GM19468 (cell line): ENCODE data around the gene LRBA.
A peak's percentile ranks its signal among the peaks of the same experiment; 100 is the strongest.
"Not testable (repeated sequence)": the region's sequence is repeated elsewhere in the genome, so short reads cannot be mapped to it uniquely, and the experiment has no call there.

Experiments used
- ATAC-seq: cut with Tn5 transposase; IDR thresholded peaks from one replicate; pipeline ENCODE4 v1.9.1; 2021; ENCODE audit warnings: mild to moderate bottlenecking, moderate library complexity, moderate number of reproducible peaks; ENCODE audit not compliant: unreplicated experiment; ENCODE audit errors: extremely low read depth

Gene LRBA

DNA sequence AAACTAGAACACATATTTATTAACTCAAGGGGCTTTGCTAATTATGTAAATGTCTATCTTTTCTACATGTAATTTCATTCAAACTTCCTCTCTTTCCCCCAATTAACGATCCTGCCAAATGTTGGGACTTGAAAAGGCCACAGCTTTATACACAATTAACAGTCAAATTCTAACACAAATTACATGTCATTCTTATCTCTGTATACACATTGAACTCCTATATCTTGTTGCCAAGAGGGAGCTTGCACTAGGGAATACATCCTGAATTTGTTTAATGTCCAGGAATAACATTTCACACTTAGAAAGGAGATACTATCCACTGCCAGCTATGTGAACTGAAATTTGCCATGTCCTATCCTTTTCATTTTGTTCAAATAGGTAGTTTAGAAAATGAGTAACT, 472.0 kb downstream of the LRBA start:
- no peak for ATAC-seq

DNA sequence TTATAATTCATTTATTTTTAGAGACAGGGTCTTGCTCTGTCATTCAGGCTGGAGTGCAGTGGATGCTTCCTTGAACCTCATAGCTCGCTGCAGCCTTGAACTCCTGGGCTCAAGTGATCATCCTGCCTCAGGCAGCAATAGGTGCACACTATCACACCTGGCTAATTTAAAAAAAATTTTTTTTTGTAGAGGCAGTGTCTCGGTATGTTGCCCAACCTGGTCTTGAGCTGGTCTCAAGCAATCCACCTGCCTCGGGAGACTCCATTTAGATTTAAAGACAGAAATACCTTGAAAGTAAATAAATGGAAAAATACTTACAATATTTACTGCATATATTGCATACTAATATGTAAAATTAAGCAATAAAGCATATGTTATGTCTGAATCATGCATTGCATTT, 473.4 kb downstream of the LRBA start:
- no peak for ATAC-seq

DNA sequence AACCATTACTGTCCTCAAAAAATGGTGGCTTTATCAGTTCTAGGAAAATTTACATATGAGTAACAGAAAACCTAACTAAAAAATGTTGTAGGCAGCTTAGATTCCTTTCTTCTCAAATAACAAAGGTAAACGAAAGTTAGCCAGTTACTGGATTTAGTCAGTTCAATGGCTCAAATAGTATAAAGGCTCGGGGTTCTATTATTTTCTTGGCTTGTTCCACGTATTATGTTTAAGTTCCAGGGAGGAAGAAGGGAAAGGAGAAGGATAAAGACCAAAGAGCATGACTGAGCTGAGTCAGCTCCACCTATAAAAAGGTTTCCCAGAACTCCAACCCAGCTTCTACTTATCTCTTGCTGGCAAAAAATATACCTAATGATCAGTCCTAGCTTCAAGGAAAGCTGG, 474.1 kb downstream of the LRBA start:
- no peak for ATAC-seq

DNA sequence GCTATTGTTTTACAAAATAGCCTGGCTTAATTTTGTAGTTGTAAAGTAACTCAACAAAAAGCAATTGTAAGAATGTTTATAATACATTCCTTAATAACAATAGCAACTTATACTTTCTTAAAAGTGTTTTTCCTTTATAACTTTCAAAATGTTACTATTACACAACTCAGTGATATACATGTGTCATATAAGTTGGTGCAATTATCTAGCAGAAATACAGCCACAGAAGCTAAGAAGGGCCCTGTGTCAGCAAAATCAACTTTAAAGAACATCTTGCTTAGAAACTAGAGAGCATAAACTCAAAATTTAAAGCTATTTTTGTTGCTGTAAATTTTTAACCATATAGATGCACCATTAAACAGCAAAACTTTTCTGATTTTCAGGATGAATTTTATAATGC, 474.5 kb downstream of the LRBA start:
- ATAC-seq = no peak

DNA sequence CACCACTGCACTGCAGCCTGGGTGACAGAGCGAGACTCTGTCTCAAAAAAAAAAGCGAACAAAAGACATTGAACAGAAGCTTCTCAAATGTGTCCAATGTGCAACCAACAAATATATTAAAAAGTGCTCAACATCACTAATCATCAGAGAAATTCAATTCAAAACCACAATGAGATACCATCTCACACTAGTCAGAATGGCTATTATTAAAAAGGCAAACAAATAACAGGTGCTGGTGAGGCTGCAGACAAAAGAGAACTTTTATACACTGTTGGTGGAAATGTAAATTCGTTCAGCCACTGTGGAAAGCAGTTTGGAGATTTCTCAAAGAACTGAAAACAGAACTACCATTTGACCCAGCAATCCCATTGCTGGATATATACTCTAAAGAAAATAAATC, 477.2 kb downstream of the LRBA start:
- ATAC-seq = not testable (repeated sequence)

DNA sequence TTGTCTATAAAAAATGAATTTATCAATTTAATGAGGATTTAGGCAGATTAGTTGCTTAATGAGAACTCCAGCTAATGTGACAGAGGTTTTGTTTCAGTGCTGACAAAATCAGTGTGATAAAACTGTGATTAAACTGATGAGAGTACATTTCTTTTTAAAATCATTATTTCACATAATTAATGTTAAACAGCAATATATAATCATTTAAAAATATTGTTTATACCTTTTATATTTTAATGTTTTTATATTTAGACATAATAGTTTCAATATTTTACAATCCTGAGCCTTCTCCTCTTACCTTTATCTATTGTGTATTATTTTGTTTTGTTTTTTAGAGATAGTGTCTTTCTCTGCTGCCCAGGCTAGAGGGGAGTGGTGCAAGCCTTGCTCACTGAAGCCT, 480.3 kb downstream of the LRBA start:
- no peak for ATAC-seq

DNA sequence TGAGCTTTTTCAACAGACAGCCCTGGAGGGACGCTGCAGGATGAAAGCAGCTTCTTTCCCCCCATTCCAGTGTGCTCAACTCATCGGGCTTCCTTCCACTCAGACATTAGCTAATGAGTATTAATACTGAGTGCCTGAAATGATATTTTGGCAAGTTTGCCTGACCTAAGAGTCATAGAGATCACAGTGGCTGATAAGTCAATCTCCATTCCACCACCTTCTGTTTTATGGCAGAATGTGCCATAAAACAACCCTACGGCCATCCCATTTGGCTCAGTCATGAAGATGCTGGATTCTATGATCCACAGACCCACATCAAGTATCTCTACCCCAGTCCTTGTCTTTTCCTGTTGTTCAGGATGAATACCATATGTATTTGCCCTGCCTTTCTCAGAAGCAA, 481.4 kb downstream of the LRBA start:
- no peak for ATAC-seq

DNA sequence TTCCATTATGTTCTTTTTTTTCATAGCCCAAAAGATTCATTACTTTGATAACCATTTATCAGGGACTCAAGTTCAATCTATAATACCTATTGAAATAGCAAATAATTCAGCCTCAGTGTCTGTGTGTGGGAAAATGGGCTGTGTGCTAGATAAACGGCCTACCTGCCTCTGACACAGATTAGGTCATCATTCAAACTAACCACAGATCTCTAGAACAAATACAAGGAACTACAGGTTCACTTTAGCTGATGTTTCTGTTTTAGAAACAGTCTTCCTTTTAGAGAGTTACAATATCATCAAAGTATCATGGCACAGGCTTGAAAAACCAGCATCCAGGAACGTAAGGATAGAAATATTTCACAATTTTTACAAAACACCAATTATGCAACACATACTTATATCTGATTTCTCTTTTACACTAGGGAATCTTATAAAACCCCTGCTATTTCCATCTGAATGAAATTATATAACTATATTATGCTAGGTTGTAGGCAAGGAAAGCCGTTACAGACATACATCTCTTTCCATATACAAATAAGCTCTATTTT, 489.7 kb downstream of the LRBA start:
- no peak for ATAC-seq

DNA sequence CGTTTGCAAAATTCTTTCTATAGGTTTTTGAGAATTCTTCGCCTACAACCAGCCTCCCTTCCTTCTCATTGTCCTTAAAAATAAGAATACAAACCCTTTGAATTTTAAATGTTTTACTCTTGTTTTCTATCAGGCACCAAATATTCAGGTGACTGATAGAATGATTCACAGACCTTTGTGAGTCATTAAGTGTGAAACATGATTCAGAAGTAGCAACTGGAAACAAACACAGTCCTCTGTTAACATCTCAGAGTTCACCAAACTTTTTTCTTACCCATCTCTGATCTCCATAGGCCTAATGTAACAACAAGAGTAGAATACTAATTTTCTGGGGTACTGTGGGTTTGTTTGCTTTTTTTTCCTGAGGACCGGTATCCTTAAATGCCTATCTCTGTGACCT, 496.5 kb downstream of the LRBA start:
- ATAC-seq = no peak

DNA sequence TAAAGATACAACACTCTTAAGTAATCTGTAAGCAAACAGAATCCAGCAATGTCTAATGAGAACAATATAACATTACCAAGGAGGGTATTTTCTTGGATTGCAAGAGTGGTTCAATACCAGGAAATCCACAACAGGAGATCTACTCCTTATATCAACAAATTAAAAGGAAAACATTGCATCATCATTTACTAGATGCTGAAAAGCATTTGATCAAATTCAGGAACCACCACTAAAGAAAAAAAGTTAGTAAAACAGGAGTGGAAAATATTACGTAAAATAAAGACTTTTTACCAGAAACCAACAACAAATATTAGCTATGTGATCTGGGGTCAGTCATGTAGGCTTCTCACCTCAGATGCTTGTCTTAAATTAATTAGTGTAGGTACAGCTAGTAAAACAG, 499.9 kb downstream of the LRBA start:
- ATAC-seq = no peak

DNA sequence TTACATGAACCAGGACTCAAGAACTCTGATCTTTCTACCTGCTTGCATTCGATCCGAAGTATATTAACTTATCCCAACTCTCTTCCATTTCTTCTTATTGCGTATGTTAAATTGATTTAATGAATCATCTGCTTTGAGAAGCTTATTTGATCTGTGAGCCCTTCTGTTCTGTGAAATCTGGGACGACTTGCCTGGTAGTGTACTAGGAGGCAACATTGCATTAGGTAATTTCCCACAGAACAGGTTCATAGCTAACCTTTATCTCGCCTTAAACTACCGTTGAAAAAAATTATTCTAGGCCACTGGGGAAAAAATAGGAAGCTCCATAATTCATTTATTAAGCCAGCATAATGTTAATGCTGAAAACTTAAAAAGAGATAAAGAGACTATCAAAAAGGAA, 500.4 kb downstream of the LRBA start:
- ATAC-seq = no peak

DNA sequence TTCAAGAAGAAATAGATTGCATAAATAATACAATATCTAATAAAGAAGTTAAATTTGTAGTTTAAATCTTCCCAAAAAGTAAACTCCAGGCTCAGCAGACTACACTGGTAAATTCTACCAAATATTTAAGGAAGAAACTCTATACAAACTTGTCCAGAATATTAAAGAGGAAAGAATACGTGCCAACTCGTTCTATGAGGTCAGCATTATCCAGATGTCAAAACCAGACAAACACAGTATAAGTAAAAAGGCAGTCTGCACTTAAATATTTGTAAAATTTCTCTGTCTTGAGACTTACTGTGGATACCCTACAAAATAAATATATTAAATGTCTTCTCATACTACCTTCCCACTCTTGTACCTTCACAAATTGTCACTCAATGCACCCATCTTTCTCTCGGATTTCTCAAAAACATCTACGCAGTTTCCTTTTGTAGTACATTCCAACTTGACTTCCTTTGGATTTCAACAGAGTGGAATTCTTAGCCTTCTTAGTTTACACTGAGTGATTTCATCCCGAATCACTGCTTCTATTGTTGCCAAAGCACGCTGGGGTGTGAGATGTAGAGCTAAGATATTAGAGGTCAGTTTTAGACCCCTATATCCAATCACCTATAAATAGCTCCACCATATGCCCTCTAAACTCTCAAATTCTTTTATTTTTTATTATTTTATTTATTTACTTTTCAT, 504.8 kb downstream of the LRBA start:
- no peak for ATAC-seq

DNA sequence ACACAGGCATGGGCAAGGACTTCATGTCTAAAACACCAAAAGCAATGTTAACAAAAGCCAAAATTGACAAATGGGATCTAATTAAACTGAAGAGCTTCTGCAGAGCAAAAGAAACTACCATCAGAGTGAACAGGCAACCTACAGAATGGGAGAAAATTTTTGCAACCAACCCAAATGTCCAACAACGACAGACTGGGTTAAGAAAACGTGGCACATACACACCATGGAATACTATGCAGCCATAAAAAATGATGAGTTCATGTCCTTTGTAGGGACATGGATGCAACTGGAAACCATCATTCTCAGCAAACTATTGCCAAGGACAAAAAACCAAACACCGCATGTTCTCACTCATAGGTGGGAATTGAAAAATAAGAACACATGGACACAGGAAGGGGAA, 507.4 kb downstream of the LRBA start:
- not testable (repeated sequence) for ATAC-seq

DNA sequence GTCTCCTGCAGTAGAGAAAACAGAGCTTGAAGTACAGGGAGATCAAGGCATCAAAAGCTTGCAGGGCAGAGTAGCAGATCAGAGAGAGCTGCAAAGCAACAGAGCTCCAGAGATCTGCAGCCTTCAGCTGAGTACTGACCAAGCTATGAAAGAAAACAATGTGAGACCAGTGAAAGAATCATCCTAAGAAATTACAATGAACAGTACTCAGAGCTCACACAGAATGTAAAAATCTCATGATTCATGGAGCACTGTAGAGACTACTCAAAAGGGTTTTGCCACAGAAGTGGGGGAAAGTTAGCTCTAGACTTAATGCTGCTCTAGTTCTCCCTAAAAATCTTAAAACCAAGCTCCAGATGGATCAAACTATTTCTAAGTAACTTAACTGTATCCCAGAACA, 513.1 kb downstream of the LRBA start:
- ATAC-seq = no peak

DNA sequence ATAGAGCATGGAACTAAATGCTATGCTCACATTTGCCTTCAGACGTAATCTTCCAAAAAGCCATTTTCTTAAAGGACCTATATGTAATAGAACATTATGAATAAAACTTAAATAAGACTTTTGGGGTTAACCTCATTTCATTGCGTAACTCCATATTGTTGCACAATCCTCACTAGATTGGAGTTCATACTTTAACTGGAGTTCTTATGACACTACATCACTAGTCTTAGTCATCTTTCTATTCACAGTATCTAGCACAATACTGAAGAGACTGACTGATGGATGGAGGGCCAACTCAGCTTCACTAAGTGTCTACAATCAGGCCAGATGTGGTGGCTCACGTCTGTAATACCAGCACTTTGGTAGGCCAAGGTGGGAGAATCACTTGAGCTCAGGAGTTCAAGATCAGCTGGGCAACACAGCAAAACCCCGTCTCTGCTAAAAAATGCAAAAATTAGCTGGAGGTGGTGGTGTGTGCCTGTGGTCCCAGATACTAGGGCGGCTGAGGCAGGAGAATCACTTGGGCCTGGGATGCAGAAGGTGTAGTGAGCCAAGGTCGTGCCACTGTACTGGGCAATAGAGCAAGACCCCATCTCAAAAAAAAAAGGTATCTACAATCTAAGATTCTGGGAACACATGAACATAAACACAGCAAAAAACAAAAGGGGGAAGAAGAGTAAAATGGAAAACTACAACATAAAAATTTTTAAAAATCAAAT, 513.9 kb downstream of the LRBA start:
- ATAC-seq = no peak

DNA sequence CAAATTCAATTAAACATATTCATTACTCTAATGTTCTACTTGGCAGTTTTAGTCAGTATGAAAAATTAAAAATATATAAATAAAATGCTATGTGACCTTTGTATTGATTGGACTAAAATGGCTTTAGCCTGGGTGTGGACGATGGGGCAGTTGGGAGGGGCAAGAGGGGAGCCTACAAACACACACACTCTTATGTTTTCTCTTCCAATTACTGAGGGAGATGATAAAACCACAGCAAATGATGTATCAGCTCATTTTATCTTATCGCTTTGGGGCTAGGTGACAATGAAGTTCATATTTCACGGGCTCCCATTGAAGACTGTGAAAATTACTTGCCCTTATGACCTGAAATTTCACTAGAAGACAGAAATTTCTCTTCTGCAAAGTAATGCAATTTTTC, 517.5 kb downstream of the LRBA start:
- no peak for ATAC-seq

DNA sequence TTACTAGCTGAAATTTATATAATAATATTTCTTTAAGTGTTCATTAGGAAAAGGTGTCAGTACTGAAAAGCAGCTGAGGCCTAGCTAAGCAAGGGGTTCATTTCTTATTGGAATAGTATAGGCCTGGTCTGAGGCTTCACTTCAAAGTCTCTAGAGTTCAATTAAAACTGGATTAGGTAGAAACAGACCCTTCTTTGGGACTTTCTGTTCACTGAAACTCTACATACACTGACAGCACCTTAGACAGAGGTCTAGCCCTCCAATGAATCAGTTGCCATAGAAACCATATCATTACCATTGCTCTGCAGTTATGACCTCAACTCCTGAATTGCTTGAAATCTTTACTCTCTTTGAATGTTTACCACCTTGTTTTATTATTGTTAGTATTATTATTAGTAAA, 519.5 kb downstream of the LRBA start:
- ATAC-seq = peak; percentile 32

DNA sequence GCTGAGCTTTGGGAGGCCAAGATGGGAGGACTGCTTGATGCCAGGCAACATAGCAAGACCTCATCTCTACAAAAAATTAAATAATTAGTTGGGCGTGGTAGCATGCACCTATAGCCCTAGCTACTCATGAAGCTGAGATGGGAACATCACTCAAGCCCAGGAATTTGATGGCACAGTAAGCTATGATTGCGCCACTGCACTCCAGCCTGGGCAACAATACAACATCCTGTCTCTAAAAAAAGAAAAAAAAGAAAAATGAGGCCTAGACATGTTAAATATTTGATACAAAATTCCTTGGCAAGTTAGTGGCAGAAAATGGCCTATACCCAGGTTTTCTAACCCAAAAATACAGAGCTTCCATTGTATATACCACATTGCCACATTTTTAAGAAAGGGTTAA, 521.2 kb downstream of the LRBA start:
- ATAC-seq = no peak

DNA sequence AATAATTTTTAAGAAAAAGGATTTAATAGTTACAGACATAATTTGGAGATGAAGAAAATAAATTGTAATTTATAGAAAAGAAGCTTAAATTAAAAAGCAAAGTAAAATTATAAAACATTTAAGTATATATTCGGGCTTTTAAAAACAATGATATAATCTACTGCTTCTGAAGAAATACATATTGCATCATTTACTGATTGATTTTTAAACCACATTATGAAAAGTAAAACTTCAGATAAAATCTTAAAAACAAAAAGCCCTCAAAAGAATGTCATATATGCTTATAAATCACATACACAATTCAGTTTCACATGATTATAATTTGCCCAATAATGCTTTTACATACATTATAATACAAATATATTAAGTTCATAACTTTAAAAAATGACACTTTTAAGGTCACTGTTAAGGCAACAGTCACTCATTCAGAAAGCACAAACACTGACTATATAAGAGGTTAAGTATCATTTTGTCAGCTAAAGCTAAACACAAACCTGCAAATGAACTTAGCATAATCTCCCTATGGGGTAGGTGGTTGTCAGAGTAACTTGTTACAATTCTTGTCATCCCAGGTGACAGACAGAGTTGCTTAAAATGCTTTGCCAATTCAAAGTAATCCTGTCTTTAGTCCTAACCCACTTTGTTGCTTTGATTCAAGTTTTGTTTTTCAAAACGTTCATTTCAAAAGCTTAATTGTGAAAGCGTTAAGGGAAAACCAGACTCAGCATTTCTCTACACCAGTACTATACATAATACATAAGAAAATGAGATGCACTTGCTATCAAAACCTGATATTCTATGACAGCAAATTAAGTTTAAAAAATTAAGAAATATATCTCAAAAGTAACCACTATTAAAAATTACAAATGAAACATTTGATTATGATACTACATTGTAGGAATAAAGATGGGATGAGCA, 523.7 kb downstream of the LRBA start:
- ATAC-seq = no peak

DNA sequence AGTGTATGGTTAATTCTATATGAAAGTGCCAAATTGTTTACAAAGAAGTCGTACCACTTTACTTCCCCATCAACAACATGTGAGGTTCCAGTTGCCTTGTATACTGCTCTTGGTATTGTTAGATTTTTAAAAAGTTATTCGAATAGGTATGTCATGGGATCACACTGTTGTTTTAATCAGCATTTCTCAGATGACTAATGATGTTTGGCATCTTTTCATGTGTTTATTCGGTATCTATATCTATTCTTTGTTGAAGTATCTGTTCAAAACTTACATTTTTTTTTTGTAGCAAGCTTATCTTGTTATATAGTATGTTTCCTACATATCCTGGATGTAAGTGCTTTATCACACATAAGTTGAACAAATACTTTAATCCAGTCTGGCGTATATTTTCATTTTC, 532.5 kb downstream of the LRBA start:
- ATAC-seq = no peak

DNA sequence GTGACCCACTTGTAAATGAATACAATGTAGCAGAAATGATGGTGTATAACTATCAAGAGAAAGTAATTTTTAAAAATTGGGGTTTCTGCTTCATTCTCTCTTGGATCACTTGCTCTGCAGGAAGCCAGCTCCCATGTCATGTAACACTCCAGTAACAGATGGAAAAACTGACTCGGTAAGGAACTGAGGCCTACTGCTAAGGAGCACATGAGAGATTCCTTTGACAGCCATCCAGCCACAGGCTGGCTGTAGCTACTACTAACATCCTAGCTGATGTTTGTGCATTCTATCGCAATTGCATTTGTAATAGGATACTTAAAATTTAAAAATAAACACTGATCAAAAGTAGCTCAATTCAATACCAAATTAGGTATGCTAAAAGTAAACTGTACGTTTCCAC, 535.4 kb downstream of the LRBA start:
- ATAC-seq = no peak
